Effector memory CD4-positive, alpha-beta T cell (primary cell): ENCODE results near the gene BCLAF1.
"Not testable (repeated sequence)": the region's sequence is repeated elsewhere in the genome, so short reads cannot be mapped to it uniquely, and the experiment has no call there.

ENCODE experiments used
- DNase-seq, 3 donors: peaks; one replicate each; pipeline ENCODE4 v3.0.0-alpha.2; 2020
- H3K27ac ChIP-seq: 2 replicates; pipeline ENCODE4 v1.7.0; 2013; ENCODE audit warnings: mild to moderate bottlenecking, low read length, moderate library complexity; ENCODE audit not compliant: insufficient read depth, poor library complexity, severe bottlenecking
- H3K27me3 ChIP-seq: replicated peaks from 2 replicates; pipeline ENCODE4 v1.7.0; 2013; ENCODE audit warnings: mild to moderate bottlenecking, low read length; ENCODE audit not compliant: insufficient read depth, control insufficient read depth, poor library complexity, severe bottlenecking
- H3K36me3 ChIP-seq: 2 replicates; pipeline ENCODE4 v1.7.0; 2013; ENCODE audit warnings: mild to moderate bottlenecking, low read length, moderate library complexity; ENCODE audit not compliant: control insufficient read depth, insufficient read depth
- H3K4me1 ChIP-seq: 2 replicates; pipeline ENCODE4 v1.7.0; 2013; ENCODE audit warnings: low read length, mild to moderate bottlenecking; ENCODE audit not compliant: control insufficient read depth, insufficient read depth, poor library complexity, severe bottlenecking
- H3K4me3 ChIP-seq: 2 replicates; pipeline ENCODE4 v1.7.0; 2013; ENCODE audit warnings: low read length, low read depth, mild to moderate bottlenecking; ENCODE audit not compliant: insufficient read depth, poor library complexity, severe bottlenecking
- H3K9me3 ChIP-seq: 2 replicates; pipeline ENCODE4 v1.7.0; 2013; ENCODE audit warnings: mild to moderate bottlenecking, low read length, moderate library complexity; ENCODE audit not compliant: control insufficient read depth

The BCLAF1 gene

DNA sequence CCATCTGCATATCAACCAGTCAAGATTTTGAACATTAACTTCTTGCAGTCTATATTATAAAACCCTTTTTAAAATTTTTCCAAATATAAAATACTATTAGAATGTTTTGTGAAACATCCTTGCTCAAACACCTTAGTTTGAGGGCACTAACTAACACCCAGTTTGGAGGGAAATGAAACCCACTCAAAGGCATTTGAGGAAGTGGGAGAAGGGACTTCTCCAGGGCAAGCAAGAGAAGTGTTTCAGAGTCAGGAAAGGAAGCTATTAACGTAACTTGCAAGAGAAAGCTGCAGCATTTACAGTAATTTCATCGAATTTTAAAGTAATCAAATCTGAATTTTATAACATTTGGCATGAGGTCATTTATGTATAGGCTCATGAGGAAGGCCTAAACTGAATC, 60.8 kb downstream of the BCLAF1 start:
- H3K27me3 ChIP-seq, result no peaks in the 10 kb centered on the region
- H3K4me3 ChIP-seq, result no peak overlapping the region
- no peak for DNase-seq
- H3K36me3 ChIP-seq, result no peaks in the 10 kb centered on the region
- no peak overlapping the region for H3K27ac ChIP-seq
- no peaks in the 10 kb centered on the region for H3K9me3 ChIP-seq
- no peaks in the 10 kb centered on the region for H3K4me1 ChIP-seq

DNA sequence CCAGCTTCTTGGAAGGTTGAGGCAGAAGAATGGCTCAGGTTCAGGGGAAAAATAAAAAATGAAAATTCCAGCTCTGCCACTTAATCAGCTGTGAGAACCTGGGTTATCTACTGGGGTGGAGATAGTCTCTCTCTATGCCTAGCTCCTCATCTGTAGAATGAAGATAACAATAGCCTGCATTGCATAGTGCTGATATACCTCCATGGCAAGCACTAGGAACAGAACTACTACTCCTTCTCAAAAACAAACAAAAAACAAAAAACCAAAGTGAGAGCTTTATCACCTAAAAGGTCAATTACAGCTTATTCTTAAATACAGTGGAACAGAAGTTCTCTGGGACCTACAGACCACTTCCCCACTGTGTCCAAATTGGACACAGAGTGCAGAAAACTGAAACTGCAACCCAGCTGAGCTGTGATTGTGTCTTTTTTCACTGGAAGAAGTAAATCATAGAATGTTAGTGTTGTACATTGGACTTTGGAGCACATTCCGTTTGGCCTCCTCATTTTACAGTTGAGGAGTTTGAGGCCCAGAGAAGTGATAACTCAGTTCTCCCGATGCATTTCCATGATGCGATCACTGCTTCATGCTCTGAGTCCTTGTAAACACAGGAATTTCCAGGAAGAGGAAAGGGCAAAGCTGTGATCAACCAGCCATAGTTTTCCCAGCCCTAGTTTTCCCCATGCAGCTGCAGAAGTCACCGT, 62.8 kb downstream of the BCLAF1 start:
- peak overlapping the region; percentile 19 for H3K4me3 ChIP-seq

DNA sequence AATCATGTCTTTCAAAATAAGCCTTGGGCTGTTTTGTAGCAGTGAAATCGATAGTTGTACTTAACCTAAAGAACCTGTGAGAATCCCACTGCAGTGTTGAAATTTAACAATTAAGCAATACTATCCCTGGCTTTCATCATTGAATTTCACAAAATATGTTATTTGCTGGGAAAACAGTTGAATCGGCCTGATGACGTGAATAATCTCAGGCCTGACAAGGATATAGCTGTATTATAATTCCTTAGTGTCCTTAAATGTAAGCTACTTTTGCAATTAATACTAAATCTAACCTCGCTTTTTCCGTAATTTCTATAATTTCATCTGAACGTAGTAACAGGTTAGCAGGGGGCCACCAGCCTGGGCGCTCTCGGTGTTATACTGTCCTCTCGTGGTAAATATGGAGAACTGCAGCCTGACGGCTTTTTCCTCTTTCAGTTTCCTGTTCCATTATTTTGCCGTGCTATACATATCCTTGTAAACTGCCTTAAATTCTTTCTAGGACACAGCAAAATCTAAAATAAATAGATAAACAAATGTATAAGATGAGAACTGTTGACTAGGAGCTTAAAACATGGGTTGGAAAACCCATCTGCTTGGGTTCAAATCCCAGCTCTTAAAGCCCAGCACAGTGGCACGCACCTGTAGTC, 63.5 kb downstream of the BCLAF1 start:
- Histone ChIP-seq H3K36me3 (no peaks in the 10 kb centered on the region), H3K27me3 (no peaks in the 10 kb centered on the region), H3K4me1 (no peaks in the 10 kb centered on the region), H3K27ac (no peak overlapping the region), H3K9me3 (no peaks in the 10 kb centered on the region), H3K4me3 (peak overlapping the region; percentile 19)
- DNase-seq, result peak; percentile 2 to 39 (median 14)

More for the DNA sequence above, 62.8 kb downstream of the BCLAF1 start:
- DNase-seq, result no peak
- H3K27ac ChIP-seq, result no peak overlapping the region
- H3K9me3 ChIP-seq, result no peaks in the 10 kb centered on the region
- no peaks in the 10 kb centered on the region for H3K36me3 ChIP-seq
- H3K27me3 ChIP-seq, result no peaks in the 10 kb centered on the region
- H3K4me1 ChIP-seq, result no peaks in the 10 kb centered on the region

DNA sequence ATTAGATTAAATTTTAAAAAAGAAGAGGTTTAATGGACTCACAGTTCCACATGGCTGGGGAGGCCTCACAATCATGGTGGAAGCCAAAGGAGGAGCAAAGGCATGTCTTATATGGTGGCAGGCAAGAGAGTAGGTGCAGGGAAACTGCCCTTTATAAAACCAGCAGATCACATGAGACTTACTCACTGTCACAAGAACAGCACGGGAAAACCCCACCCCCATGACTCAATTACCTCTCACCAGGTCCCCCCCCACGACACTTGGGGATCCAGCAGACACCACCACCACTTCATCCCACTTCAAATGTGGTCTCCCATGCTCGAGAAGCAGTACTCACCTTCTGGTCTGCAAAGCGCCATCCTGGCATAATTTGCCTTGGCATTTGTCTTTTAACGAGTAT, 64.2 kb downstream of the BCLAF1 start:
- peak in 1 of 3 donors; percentile 3 for DNase-seq
- H3K27ac ChIP-seq, result no peak overlapping the region
- no peaks in the 10 kb centered on the region for H3K36me3 ChIP-seq
- no peak overlapping the region for H3K4me3 ChIP-seq
- H3K4me1 ChIP-seq, result no peaks in the 10 kb centered on the region
- no peaks in the 10 kb centered on the region for H3K9me3 ChIP-seq
- no peaks in the 10 kb centered on the region for H3K27me3 ChIP-seq

DNA sequence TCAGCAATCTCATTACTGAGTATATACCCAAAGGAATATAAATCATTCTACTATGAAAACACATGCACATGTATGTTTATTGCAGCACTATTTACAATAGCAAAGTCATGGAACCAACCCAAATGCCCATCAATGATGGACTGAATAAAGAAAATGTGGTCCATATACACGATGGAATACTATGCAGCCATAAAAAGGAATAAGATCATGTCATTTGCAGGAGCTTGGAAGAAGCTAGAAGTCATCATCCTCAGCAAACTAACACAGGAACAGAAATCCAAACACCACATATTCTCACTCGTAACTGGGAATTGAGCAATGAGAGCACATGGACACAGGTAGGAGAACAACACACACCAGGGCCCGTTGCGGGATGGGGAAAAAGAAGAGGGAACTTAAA, 64.7 kb downstream of the BCLAF1 start:
- H3K4me1 ChIP-seq, H3K36me3 ChIP-seq, H3K4me3 ChIP-seq, H3K27me3 ChIP-seq, DNase-seq, H3K9me3 ChIP-seq, H3K27ac ChIP-seq: not testable (repeated sequence)

DNA sequence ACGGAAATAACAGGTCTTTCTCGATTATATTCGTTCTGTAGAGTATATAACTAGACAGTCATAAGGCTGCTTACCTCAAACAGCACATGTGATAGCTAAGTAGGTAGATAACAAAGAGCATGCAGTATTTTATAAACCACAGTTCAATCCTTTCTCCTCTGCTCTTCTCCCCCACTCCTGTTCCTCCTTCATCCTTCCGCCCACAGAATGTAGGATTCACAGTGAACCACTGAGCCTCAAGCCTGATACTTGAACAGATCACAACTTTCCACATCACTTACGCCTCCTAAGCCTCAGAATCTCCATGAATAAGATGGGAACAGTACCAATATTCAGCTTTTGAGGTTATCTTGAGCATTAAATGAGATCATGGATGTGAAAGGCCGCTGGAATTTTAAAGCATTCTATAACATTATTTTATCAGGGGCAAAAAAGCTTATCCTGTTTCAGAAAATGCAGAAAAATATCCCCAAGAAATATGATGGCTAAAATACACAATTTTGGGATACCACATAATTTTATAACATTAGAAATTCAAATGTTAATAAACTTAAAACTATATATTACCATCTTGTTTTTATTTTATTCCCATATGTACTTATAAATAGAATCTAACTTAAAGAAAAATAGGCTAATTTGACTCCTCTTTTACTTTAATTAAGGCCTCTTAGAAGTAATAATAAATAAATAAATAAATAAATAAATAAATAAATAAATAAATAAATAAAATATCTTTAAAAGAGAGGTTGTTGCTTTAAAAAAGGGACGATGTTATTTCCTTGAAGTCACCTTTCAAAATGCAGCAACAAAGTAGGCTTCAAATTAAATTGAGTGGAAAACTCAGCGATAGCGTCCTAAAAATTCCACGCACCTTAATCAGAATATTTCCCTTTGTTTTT, 72.9 kb downstream of the BCLAF1 start:
- no peaks in the 10 kb centered on the region for H3K36me3 ChIP-seq
- no peak overlapping the region for H3K27ac ChIP-seq
- no peaks in the 10 kb centered on the region for H3K9me3 ChIP-seq
- DNase-seq, result no peak
- H3K27me3 ChIP-seq, result no peaks in the 10 kb centered on the region
- no peaks in the 10 kb centered on the region for H3K4me1 ChIP-seq
- no peak overlapping the region for H3K4me3 ChIP-seq

DNA sequence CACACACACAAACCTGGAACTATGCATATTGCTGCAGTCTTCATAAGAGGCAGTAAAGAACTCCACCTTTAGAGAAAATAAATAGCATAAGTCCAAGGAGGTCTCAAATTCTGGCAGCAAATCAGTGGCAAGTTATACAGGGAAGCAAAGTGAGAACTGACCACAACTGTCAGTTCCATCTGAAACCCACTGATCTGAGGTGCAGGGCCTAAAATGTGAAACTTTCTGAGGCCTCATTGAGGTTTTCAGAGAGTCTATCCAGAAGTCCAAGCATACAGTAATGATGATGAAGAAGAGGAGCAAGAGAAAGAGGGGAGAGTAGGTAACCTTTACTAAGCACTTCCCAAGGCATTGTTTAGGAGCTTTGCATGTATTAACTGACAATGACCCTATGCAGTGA, 75.8 kb downstream of the BCLAF1 start:
- no peaks in the 10 kb centered on the region for H3K9me3 ChIP-seq
- H3K27me3 ChIP-seq, result no peaks in the 10 kb centered on the region
- no peak overlapping the region for H3K27ac ChIP-seq
- no peaks in the 10 kb centered on the region for H3K36me3 ChIP-seq
- H3K4me3 ChIP-seq, result no peak overlapping the region
- H3K4me1 ChIP-seq, result no peaks in the 10 kb centered on the region
- DNase-seq, result no peak

DNA sequence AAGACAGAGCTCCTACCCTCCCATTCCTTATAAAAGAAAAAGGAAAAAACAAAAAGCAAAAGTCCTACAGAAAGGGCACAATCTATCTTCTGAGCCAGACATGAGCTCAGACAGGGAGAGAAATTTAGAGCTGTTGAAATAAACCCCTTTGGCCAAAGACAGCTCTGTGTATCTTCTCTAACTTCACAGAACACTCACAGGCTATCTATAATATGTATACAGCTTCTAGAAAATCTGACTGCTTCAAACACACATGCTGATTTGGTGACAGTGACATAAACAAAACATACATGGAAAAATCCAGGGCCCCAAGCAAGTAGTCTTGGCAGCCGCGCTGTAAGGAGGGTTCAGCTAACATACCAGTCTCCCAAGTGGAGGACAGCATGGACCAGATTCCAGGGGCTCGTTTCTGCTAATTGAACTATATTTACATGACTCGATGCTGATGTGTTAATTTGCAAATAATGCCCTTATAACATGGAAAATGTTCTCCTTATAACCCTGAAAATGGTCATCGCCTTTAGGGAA, 76.6 kb downstream of the BCLAF1 start:
- no peak overlapping the region for H3K4me3 ChIP-seq
- no peaks in the 10 kb centered on the region for H3K36me3 ChIP-seq
- no peaks in the 10 kb centered on the region for H3K27me3 ChIP-seq
- H3K4me1 ChIP-seq, result no peaks in the 10 kb centered on the region
- DNase-seq, result no peak
- no peak overlapping the region for H3K27ac ChIP-seq
- H3K9me3 ChIP-seq, result no peaks in the 10 kb centered on the region

DNA sequence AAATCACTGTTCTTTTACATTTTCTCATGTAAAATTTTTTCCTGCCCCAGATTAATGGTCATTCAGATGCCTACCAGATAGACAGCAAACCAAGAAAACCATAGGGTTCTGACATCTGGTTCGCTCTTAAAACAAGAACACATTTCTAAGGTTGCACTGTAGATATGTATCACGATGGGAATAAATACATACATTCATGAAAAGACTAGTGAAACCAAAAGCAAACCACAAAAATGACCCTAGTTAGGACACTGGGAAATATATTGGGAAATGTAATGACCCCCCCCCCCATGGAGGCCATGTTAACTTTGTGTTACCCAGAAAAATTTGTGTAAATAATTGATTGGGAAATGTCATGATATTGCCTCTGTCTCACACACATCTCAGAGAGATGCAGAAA, 77.0 kb downstream of the BCLAF1 start:
- no peaks in the 10 kb centered on the region for H3K27me3 ChIP-seq
- H3K36me3 ChIP-seq, result no peaks in the 10 kb centered on the region
- no peak overlapping the region for H3K4me3 ChIP-seq
- H3K27ac ChIP-seq, result no peak overlapping the region
- no peak for DNase-seq
- no peaks in the 10 kb centered on the region for H3K4me1 ChIP-seq
- H3K9me3 ChIP-seq, result no peaks in the 10 kb centered on the region
